NCI-H1092 (cell line): Measurements from ENCODE around the gene PAEP.

ENCODE experiments used
- DNase-seq: peaks from one replicate; lab custom pipeline; 2025; lab: John Stamatoyannopoulos, UW

PAEP gene

DNA sequence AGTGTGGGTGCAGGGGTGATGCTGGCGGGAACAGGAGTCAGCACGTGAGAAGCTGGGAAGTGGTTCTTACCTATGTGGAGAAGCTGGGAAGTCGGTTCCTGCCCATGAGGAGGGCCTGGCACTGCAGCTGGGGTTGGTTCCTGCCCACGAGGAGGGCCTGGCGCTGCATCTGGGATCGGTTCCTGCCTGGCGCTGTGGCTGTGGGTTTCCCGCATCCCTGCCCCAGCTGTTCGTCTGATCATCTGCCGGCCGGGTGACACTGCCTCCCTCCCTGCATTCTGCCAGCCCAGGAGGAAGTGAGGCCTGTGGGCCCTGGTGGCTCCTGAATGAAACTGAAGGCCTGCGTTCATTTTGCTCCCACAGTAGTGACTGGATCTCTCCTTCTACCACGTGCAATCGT lies 10.5 kb upstream of the PAEP start:
- DNase-seq = no peak

DNA sequence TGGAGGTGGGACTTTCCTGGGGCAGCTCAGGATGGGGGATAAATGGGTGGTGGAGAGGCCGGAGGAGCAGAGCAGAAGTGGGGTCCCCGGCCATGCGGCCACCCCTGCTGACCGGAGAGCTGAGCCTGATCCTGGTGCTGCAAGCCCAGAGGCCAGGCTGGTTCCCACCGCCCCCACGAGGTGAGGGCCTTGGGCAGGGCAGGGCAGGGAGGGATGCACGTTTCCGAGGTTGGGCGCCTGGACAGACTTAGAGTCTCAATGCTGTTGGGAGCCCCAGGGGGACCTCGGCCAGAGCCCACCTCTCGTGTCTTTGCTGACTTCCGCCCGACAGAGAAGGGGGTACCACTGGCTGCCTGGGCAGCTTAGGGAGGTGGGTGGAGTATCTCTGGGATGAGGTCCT lies 10.1 kb upstream of the PAEP start:
- DNase-seq = no peak

DNA sequence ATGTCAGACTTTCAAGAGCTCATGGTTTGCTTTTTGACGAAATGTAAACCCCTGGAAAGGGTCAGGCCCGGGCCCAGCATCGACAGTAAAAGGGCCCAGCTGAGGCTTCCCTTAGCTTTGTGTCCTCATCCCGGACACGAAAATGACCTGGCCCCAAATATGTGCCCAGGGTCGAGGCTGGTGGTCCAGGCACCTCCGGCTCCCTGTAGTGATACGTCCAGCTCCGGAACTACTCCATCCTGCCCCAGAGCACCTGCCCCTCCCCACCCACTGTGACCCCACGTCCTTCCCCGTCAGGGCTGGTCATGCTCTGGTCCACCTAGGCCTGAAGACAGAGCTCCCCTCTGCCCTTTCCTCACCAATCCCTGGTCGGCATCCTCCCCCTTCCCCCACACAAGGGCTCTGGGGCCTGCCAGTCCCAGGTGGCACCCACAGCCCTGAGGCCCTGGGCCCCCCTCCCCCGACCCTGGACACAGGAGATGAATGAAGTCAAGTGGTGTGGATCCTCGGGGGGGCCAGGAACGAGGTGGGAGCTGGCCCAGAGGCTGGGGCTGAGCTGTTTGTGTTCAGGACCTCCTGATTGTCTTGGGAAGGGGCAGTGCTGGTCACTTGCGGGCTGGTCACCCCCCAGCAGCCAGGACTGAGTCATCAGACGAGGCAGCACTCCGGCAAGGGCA lies 9.4 kb upstream of the PAEP start:
- no peak for DNase-seq

DNA sequence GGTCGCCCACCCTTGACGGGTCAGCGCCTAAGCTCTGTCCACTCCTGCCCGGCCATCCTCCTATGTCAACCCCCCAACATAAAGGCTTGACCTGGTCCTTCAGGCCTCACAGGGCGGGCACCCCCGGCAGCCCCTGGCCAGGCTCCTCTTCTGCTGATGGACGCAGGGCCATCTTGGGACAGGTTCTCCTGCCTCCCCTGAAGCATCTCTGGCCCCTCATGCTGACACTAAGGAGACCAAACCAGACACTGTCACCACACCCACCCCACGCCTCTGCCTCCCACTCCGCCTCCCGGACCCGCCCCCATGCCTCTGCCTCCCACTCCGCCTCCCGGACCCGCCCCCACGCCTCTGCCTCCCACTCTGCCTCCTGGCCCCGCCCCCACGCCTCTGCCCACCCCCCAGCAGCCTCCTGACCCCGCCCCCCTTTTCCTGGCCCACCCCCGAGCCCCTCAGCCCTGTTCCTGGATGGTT lies 8.8 kb upstream of the PAEP start:
- DNase-seq = no peak

GRCh38 chr9:135554718-135555117 lies 6.8 kb upstream of the PAEP start:
- no peak for DNase-seq

- no peak for DNase-seq
Measured at GRCh38 chr9:135555203-135555602, 6.4 kb upstream of the PAEP start.

GRCh38 chr9:135555910-135556309 lies 5.6 kb upstream of the PAEP start:
- no peak for DNase-seq

- DNase-seq = no peak
Measured at GRCh38 chr9:135559606-135560005, 1.9 kb upstream of the PAEP start.

GRCh38 chr9:135562235-135562745 lies 734 bp downstream of the PAEP start:
- no peak for DNase-seq

DNA sequence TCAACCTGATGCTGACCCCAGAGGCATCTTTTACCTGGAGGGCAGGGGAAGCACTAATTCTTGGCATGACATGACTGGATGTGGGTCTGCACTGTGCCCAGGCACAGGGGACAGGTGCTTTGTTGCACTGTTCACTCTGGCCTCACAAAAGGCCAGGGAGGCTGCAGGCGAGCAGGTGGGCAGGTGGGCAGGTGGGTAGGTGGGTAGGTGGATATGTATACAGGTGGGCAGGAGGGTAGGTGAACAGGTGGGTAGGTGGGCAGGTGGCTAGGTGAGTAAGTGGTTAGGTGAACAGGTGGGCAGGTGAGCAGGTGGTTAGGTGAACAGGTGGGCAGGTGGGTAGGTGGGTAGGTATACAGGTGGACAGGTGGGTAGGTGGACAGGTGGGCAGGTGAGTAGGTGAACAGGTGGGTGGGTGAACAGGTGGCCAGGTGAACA lies 1.5 kb downstream of the PAEP start:
- DNase-seq = no peak

DNA sequence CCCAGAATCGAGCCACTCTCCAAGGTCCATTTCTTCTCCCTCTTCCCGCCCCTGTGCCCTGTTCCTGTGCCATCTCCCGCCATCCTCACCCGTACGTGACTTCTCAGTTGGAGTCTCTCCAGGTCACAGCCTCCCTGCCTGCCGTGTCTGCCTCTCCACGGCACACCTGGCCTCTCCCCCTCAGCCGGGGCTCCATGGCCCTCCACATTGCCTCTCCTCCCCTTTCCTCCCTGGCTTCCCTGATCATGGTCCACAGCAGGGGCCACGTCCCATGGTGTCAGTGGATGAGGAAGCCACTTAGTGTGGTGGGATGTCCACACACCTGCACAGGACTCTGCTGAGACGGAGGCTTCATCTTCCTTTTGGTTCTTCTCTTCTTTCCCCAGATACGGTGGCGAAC lies 2.3 kb downstream of the PAEP start:
- no peak for DNase-seq

- no peak for DNase-seq
Measured at GRCh38 chr9:135565141-135565628, 3.6 kb downstream of the PAEP start.

- no peak for DNase-seq
Measured at GRCh38 chr9:135565636-135566035, 4.1 kb downstream of the PAEP start.

DNA sequence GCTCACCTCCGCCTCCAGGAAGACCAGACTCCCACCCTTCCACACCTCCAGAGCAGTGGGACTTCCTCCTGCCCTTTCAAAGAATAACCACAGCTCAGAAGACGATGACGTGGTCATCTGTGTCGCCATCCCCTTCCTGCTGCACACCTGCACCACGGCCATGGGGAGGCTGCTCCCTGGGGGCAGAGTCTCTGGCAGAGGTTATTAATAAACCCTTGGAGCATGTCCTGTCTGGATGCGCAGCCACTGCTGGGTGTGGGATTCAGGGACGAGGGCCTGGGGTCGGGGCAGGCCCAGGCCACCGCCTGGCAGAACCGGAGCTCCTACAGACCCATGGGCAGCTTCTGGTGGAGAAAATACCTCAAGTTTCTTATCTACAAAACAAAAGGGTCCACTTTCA lies 5.0 kb downstream of the PAEP start:
- DNase-seq = no peak

GRCh38 chr9:135567311-135567710 lies 5.8 kb downstream of the PAEP start:
- no peak for DNase-seq

DNA sequence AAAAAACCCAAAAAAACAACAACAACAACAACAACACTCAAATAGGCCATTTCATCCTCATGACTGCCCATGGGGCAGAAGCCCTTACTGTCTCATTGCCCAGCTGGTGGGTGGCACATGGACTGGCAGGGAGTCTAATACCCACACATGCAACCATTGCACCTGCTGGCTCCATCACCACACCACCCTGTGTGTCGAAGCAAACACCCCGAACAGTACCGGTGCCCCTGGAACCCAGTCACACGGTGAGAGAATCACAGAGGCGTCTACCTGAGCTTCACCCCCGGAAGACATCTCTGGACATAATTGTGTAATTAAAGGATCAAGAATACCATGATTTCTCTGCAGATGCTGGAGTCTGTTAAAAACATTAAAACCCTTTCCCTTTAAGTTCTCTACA lies 6.5 kb downstream of the PAEP start:
- DNase-seq = no peak

DNA sequence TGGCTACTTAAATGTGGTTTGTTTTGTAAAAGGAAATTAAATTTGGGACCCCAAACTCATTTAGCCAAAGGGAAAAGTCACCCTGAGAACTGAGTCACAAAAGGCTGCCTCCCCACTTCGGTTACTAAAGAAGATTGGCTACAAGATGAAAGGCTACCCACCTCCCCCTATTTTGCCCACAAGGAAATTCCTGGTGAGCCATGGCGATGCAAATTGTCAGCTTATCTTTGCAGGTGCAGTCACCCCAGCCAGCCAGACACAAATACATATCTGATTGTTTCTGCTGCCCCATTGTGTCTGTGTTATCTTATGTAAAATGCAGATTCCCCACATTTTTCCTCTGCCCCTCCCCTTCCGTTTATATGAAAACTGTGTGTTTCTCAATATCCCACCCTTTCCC lies 8.9 kb downstream of the PAEP start:
- DNase-seq = no peak

DNA sequence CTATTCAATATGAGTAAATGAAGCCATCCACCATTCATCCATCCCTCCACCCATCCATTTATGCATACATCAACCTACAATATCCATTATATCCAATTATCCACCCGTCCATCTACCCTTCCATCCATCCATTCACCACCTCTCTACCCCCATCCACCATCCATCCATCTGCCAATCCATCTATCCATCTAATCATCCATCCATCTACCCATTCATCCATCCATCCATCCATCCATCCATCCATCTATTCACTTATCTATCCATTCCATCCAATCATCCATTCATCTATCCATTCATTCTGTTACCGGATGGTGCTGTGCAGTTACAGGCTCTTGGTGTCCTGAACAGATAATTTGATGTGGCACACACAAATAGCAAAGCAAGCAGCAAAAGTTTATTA lies 10.7 kb downstream of the PAEP start:
- DNase-seq = no peak

DNA sequence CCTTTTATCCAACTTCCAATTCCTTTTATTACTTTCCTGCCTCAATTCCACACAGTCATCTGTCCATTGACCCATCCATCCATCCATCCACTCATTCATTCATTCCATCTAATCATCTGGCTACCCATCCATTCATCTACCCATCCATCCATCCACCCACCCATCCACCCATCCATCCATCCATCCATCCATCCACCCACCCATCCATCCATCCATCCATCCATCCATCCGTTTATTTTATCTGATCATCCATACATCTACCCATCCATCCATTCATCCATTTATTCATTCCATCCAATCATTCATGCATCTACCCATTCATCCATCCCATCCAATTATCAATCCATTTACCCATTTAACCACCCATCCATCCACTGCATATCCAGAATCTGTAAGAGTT lies 11.6 kb downstream of the PAEP start:
- DNase-seq = no peak

- no peak for DNase-seq
Measured at GRCh38 chr9:135574331-135574730, 12.8 kb downstream of the PAEP start.

DNA sequence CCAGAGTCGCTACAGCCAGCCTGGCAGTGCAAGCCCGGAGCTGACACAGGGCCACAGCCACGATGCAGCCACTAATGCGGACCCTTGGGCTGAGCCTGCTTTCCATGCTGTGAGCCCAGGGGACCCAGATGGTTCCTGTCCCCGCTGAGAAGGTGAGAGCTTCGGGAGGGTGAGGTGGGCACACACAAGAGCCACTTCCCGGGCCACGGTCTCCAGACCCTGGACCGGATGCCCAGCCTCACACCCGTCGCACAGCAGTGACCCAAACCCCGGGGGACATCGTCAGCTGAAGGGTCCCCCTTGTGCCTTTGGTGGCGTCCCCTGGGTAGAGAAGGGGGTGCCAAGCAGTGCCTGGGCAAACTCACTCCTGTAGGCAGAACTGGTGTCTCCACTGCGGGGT lies 13.4 kb downstream of the PAEP start:
- no peak for DNase-seq

DNA sequence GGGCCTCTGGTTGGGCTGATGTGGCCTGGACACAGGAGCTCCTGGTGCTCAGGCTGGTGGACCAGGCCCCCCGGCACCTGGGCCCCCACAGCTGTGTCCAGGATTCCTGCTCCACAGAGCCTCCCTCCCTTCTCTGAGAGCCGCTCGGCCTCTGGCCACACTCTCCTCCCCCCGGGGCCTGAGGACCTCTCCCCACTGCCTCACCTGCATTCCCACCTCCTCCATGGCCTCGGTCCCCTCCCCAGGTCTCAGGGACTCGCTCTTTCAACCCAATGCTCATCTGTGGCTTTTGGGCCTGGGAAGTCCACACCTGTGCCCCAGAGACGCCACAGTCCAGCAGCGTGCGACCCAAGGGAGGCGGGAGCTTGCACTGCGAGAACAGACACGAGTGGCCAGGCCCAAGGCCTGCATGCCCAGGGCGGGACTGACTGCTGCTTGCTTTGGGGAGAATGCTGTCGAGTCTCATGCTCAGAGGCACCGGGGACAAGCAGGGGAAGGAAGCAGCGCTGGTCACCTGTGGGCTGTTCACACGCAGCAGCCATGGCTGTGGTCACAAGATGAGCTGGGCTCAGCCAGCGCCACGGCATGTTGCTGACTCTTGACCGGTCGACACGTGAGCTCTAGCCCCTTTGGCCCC lies 14.6 kb downstream of the PAEP start:
- DNase-seq = no peak

DNA sequence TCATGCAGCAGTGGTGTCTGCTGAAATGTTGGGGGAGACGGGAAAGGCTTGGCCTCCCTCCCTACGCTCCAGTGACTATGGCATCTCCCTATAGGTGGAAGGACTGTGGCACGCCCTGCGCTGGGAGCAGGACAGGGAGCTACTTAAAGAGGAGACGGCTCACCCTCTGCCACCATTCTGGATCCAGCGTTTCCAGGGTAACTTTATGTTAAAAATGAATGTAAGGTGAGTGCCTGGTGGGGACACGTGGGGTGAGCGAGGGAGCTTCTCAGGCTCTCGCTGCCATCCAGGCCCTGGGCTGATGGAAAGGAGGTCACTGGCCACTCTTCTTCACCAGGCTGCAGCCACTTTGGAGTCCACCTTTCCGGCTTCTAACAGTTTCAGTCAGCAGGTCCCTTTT lies 15.7 kb downstream of the PAEP start:
- no peak for DNase-seq

- no peak for DNase-seq
Measured at GRCh38 chr9:135579356-135579755, 17.8 kb downstream of the PAEP start.
